HepG2 (cell line): ENCODE data around the gene TMEM256. TPM values are rescaled to one million over a fixed set of nuclear protein-coding genes. Genes with fewer than 3 reads are reported as not detected.

Experiments
- MAFG ChIP-seq: sonication (generic); formaldehyde crosslinking; IDR thresholded peaks from 2 replicates; pipeline ENCODE4 v1.5.1; 2020; ENCODE audit warnings: mild to moderate bottlenecking, missing genetic modification reagents
- MEIS1 ChIP-seq: sonication (generic); formaldehyde crosslinking; IDR thresholded peaks from 2 replicates; pipeline ENCODE4 v1.9.0; 2021; ENCODE audit warnings: mild to moderate bottlenecking, missing genetic modification reagents, moderate library complexity, borderline replicate concordance
- POLR2AphosphoS2 ChIP-seq: IDR thresholded peaks from 2 replicates; pipeline ENCODE4 v1.6.1; 2011; ENCODE audit warnings: low read depth, low read length, improper control_type of control experiment
- POLR2G ChIP-seq: fragments of 200-400 bp; formaldehyde crosslinking; IDR thresholded peaks from 2 replicates; pipeline ENCODE4 v1.6.1; 2018; ENCODE audit warnings: mild to moderate bottlenecking, low read depth, low read length, moderate library complexity
- RFX1 ChIP-seq: fragments of 450-650 bp; IDR thresholded peaks from 2 replicates; pipeline ENCODE4 v1.6.1; 2017
- RORA ChIP-seq: sonication (generic); formaldehyde crosslinking; IDR thresholded peaks from 2 replicates; pipeline ENCODE4 v1.5.0; 2020; ENCODE audit warnings: mild to moderate bottlenecking, missing genetic modification reagents, moderate library complexity
- SMAD9 ChIP-seq: sonication (generic); formaldehyde crosslinking; IDR thresholded peaks from 2 replicates; pipeline ENCODE4 v1.5.1; 2020; ENCODE audit warnings: mild to moderate bottlenecking, missing genetic modification reagents
- THYN1 ChIP-seq: sonication (generic); formaldehyde crosslinking; IDR thresholded peaks from 2 replicates; pipeline ENCODE4 v1.8.1; 2023; ENCODE audit warnings: low read depth, mild to moderate bottlenecking, moderate library complexity, missing genetic modification reagents, borderline replicate concordance
- ZBTB20 ChIP-seq: sonication (generic); formaldehyde crosslinking; IDR thresholded peaks from 2 replicates; pipeline ENCODE4 v1.8.1; 2023; ENCODE audit warnings: missing genetic modification reagents, low read depth, mild to moderate bottlenecking, borderline replicate concordance
- ZBTB38 ChIP-seq: sonication (generic); formaldehyde crosslinking; IDR thresholded peaks from 2 replicates; pipeline ENCODE4 v1.5.1; 2020; ENCODE audit warnings: mild to moderate bottlenecking, missing genetic modification reagents
- ZNF33B ChIP-seq: sonication (generic); formaldehyde crosslinking; IDR thresholded peaks from 2 replicates; pipeline ENCODE4 v1.5.1; 2020; ENCODE audit warnings: mild to moderate bottlenecking, missing genetic modification reagents
- ZNF432 ChIP-seq: sonication (generic); formaldehyde crosslinking; IDR thresholded peaks from 2 replicates; pipeline ENCODE4 v1.5.0; 2020; ENCODE audit warnings: missing genetic modification reagents, mild to moderate bottlenecking, borderline replicate concordance
- ZNF776 ChIP-seq: sonication (generic); formaldehyde crosslinking; IDR thresholded peaks from 2 replicates; pipeline ENCODE4 v1.4.0; 2020; ENCODE audit warnings: mild to moderate bottlenecking, missing genetic modification reagents
- ZSCAN22 ChIP-seq: sonication (generic); formaldehyde crosslinking; IDR thresholded peaks from 2 replicates; pipeline ENCODE4 v1.4.0; 2020; ENCODE audit warnings: mild to moderate bottlenecking, missing genetic modification reagents
- polyA plus RNA-seq, 8 experiments: library from polyadenylated mRNA; depleted of rRNA in 3 of 8; stranded (reverse) in 7 of 8; unstranded in 1 of 8; fragments of >200 nt; fragmentation: Illumina TruSeq in 4 of 8; extraction: Trizol in 4 of 8; gene quantifications; 2 replicates each; pipeline versions ENCODE4 v1.2.1 to v1.2.3, GENCODE V29; 2011 to 2016; ENCODE audit warnings: low read depth in 4 of 8, missing spikeins in 1 of 8, mixed read lengths in 1 of 8; ENCODE audit not compliant: insufficient read depth in 1 of 8
- total RNA-seq, 5 experiments: library from RNA; depleted of rRNA; stranded (reverse); fragments of >200 nt; fragmentation: Illumina TruSeq; extraction: Trizol; gene quantifications; 2 replicates each; pipeline ENCODE4 v1.2.3, GENCODE V29; 2016; ENCODE audit warnings: low read depth in 1 of 5
- TF ChIP-seq, protein P1 (sequence below): sonication (generic); formaldehyde crosslinking; IDR thresholded peaks from 2 replicates; pipeline ENCODE4 v1.5.0; 2020; ENCODE audit warnings: missing genetic modification reagents, mild to moderate bottlenecking, borderline replicate concordance
- TF ChIP-seq, protein P2 (sequence below): sonication (generic); formaldehyde crosslinking; IDR thresholded peaks from 2 replicates; pipeline ENCODE4 v1.5.1; 2020; ENCODE audit warnings: mild to moderate bottlenecking, missing genetic modification reagents
- TF ChIP-seq, protein P3 (sequence below), 2 experiments: IDR thresholded peaks; 2 replicates each; pipeline ENCODE4 v1.6.1; 2011 to 2012; ENCODE audit warnings: low read length in 2 of 2, borderline replicate concordance in 1 of 2, low read depth in 1 of 2, mild to moderate bottlenecking in 1 of 2, moderate library complexity in 1 of 2
- TF ChIP-seq, protein P4 (sequence below): sonication (generic); formaldehyde crosslinking; conservative IDR thresholded peaks from 2 replicates; pipeline ENCODE4 v1.4.0; 2020; ENCODE audit warnings: missing genetic modification reagents

The TMEM256 gene
- total and polyA plus RNA-seq, 2 of the 13 experiments (the other 11 are each of a cell fraction or from before 2014, with no cell fraction given): 231 to 252 TPM

DNA sequence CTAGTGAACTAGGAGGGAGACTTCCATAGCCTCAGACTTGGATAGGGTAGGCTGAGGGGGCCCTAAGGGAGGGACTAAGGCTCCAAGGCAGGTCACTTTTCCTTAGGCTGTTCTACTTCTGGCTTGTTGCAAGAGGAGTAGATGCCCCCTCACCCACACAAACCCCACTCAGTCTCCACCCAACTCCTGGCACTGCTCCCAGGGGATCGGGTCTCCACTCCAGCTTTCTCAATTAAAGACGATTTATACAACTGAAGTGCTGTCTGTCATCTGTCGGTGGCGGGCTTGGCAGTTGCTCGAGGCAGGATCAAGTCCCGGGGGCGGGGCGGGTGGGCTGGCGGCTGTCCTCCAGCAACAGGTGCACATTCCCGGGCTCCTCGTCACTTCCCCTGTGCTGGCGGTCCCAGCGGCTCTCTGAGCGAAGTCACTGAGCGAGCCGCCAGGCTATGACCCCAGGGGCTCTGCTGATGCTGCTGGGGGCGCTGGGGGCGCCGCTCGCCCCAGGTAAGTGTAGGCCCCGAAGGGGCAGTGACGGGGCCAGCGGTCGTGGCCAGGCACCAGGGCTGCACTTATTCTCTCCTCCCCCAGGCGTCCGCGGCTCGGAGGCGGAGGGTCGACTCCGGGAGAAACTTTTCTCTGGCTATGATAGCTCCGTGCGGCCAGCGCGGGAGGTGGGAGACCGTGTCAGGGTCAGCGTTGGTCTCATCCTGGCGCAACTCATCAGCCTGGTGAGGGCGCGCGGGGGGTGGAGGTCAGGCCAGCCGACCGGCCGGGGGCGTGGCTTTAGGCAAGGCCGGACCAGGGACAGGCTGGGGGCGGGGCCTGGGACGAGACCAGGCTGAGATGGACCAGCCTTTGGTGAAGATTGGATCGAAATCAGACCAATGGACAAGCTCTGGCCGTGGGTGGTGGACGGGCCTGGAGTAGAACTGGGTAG lies 41.1 kb upstream of the TMEM256 start, which contains the start of gene CHRNB1 (continued):
- TF ChIP-seq ZNF776 (CRISPR knock-in tag) (peak; percentile 58; the same call in 1 of the 2 replicates), ZNF432 (no peak), MAFG (CRISPR knock-in tag) (no peak), ZNF33B (CRISPR knock-in tag) (no peak), POLR2G (peak; percentile 60), THYN1 (CRISPR knock-in tag) (no peak), ZSCAN22 (CRISPR knock-in tag) (no peak), RFX1 (no peak), MEIS1 (CRISPR knock-in tag) (peak; percentile 80; the same call in 1 of the 2 replicates), SMAD9 (no peak), RORA (CRISPR knock-in tag) (no peak), POLR2AphosphoS2 (no peak), ZBTB20 (CRISPR knock-in tag) (no peak), ZBTB38 (0 out of 2 replicates have a peak, but pooled peaks have one; percentile 33)
- TF ChIP-seq, protein P1, sequence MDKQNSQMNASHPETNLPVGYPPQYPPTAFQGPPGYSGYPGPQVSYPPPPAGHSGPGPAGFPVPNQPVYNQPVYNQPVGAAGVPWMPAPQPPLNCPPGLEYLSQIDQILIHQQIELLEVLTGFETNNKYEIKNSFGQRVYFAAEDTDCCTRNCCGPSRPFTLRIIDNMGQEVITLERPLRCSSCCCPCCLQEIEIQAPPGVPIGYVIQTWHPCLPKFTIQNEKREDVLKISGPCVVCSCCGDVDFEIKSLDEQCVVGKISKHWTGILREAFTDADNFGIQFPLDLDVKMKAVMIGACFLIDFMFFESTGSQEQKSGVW (CRISPR knock-in tag): no peak
- TF ChIP-seq, protein P2, sequence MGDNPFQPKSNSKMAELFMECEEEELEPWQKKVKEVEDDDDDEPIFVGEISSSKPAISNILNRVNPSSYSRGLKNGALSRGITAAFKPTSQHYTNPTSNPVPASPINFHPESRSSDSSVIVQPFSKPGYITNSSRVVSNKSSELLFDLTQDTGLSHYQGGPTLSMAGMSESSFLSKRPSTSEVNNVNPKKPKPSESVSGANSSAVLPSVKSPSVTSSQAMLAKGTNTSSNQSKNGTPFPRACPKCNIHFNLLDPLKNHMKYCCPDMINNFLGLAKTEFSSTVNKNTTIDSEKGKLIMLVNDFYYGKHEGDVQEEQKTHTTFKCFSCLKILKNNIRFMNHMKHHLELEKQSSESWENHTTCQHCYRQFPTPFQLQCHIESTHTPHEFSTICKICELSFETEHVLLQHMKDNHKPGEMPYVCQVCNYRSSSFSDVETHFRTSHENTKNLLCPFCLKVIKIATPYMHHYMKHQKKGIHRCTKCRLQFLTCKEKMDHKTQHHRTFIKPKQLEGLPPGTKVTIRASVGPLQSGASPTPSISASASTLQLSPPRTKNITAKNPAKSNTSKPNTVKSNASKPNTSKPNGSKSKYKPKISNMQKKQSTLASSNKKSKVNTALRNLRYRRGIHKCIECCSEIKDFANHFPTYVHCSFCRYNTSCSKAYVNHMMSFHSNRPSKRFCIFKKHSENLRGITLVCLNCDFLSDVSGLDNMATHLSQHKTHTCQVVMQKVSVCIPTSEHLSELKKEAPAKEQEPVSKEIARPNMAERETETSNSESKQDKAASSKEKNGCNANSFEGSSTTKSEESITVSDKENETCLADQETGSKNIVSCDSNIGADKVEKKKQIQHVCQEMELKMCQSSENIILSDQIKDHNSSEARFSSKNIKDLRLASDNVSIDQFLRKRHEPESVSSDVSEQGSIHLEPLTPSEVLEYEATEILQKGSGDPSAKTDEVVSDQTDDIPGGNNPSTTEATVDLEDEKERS (CRISPR knock-in tag): 0 out of 2 replicates have a peak, but pooled peaks have one; percentile 15
- TF ChIP-seq, protein P3, sequence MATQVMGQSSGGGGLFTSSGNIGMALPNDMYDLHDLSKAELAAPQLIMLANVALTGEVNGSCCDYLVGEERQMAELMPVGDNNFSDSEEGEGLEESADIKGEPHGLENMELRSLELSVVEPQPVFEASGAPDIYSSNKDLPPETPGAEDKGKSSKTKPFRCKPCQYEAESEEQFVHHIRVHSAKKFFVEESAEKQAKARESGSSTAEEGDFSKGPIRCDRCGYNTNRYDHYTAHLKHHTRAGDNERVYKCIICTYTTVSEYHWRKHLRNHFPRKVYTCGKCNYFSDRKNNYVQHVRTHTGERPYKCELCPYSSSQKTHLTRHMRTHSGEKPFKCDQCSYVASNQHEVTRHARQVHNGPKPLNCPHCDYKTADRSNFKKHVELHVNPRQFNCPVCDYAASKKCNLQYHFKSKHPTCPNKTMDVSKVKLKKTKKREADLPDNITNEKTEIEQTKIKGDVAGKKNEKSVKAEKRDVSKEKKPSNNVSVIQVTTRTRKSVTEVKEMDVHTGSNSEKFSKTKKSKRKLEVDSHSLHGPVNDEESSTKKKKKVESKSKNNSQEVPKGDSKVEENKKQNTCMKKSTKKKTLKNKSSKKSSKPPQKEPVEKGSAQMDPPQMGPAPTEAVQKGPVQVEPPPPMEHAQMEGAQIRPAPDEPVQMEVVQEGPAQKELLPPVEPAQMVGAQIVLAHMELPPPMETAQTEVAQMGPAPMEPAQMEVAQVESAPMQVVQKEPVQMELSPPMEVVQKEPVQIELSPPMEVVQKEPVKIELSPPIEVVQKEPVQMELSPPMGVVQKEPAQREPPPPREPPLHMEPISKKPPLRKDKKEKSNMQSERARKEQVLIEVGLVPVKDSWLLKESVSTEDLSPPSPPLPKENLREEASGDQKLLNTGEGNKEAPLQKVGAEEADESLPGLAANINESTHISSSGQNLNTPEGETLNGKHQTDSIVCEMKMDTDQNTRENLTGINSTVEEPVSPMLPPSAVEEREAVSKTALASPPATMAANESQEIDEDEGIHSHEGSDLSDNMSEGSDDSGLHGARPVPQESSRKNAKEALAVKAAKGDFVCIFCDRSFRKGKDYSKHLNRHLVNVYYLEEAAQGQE (IDR thresholded peaks at IDR 0.05; ENCODE audit: borderline replicate concordance in 1 of 2, low read depth in 1 of 2, low read length in 2 of 2): no peak
- TF ChIP-seq, protein P4, sequence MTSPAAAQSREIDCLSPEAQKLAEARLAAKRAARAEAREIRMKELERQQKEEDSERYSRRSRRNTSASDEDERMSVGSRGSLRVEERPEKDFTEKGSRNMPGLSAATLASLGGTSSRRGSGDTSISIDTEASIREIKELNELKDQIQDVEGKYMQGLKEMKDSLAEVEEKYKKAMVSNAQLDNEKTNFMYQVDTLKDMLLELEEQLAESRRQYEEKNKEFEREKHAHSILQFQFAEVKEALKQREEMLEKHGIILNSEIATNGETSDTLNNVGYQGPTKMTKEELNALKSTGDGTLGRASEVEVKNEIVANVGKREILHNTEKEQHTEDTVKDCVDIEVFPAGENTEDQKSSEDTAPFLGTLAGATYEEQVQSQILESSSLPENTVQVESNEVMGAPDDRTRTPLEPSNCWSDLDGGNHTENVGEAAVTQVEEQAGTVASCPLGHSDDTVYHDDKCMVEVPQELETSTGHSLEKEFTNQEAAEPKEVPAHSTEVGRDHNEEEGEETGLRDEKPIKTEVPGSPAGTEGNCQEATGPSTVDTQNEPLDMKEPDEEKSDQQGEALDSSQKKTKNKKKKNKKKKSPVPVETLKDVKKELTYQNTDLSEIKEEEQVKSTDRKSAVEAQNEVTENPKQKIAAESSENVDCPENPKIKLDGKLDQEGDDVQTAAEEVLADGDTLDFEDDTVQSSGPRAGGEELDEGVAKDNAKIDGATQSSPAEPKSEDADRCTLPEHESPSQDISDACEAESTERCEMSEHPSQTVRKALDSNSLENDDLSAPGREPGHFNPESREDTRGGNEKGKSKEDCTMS (CRISPR knock-in tag): no peak
